ENCODE measurements around the gene TNFAIP2.

TNFAIP2 gene

GRCh38 chr14:103130965-103131364, 7.7 kb downstream of the TNFAIP2 start:
- DNase-seq (ENCODE audit: extremely low spot score, insufficient read length, low read depth): no peak
- FAIRE-seq: no peak

DNA sequence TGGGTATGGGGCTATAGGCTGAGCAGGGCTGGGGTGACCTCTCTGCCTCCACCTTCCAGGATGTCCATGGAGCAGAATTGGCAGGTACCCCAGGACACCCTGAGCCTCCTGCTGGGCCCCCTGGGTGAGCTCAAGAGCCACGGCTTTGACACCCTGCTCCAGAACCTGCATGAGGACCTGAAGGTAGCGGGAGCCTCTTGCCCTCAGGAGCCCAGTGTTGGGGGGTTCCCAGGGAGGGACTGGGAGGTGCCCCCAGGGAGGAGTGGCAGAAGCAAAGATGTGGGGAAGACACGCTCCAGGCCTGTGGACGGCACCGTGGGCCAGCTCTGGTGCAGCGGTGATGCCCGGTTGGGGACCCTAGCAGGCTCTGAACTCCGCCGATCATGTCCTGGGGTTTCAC, 8.3 kb downstream of the TNFAIP2 start:
- no peak for DNase-seq (ENCODE audit: extremely low spot score, insufficient read length, low read depth)
- FAIRE-seq: no peak

- DNase-seq (ENCODE audit: extremely low spot score, insufficient read length, low read depth) (no peak), FAIRE-seq (no peak)
These were observed 9.3 kb downstream of the TNFAIP2 start for GRCh38 chr14:103132381-103133209.

DNA sequence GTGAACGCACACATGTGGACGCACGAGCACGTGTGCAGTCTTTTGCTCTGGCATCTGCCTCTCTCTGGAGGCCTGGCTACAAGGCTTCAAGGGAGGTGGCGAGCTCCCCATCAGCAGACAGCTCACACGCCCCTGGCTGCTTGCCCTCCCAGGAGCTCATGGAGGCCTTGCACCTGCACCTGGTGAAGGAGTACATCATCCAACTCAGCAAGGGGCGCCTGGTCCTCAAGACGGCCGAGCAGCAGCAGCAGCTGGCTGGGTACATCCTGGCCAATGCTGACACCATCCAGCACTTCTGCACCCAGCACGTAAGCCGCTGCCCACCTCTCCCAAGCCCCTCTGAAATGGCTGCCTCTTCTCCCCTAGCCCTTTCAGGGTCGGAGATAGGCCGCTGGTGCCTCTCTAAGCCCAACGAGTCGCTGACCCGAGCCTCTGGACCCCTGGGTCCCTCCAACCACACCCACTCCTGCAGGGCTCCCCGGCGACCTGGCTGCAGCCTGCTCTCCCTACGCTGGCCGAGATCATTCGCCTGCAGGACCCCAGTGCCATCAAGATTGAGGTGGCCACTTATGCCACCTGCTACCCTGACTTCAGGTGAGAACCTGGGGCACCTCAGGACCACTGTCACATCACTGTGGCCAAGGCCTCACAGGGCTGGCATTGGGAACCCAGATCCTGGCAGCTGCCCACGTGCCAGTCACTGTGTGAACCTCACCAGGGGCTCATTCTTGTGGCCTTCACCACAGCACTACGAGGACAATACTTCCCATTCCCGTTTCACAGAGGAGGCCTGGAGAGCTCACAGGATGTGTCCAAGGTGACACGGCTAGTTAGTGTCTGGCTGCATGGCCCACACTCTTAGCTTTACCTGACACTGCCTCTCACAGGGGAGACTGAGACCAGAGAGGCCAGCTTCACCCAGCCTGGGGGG, 10.2 kb downstream of the TNFAIP2 start:
- DNase-seq (ENCODE audit: extremely low spot score, insufficient read length, low read depth) (no peak), FAIRE-seq (no peak)

DNA sequence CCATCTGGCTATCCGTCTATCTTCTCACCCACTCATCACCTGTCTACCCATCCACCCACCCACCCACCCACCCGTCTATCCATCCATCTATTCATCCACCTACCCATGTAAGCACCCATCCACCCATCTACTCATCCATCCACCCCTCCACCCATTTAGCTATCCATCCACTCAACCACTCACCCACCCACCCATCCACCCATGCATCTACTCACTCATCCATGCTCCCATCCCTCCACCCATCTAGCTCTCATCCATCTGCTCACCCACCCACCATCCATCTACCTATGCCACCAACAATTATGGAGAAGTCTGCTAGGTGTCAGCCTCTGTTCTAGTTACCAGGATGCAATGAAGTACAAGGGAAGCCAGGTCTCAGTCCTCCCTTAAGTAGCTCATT, 11.1 kb downstream of the TNFAIP2 start:
- FAIRE-seq (no peak), DNase-seq (ENCODE audit: extremely low spot score, insufficient read length, low read depth) (no peak)

DNA sequence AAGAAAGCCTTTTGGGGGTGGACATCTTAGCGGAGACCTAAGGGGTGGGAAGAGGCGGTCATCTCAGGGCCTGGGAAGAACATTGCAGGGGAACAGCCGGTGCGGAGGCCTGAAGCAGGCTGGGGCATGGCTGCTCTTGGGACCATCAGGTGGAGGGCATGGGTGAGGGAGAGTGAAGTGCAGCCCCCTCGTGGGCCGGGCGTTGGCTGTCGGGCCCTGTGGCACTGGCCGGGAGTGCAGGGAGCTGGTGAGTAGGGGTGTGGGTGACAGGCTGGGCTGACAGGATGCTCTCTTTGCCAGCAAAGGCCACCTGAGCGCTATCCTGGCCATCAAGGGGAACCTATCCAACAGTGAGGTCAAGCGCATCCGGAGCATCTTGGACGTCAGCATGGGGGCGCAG, 11.7 kb downstream of the TNFAIP2 start:
- DNase-seq (ENCODE audit: extremely low spot score, insufficient read length, low read depth) (no peak), FAIRE-seq (no peak)

DNA sequence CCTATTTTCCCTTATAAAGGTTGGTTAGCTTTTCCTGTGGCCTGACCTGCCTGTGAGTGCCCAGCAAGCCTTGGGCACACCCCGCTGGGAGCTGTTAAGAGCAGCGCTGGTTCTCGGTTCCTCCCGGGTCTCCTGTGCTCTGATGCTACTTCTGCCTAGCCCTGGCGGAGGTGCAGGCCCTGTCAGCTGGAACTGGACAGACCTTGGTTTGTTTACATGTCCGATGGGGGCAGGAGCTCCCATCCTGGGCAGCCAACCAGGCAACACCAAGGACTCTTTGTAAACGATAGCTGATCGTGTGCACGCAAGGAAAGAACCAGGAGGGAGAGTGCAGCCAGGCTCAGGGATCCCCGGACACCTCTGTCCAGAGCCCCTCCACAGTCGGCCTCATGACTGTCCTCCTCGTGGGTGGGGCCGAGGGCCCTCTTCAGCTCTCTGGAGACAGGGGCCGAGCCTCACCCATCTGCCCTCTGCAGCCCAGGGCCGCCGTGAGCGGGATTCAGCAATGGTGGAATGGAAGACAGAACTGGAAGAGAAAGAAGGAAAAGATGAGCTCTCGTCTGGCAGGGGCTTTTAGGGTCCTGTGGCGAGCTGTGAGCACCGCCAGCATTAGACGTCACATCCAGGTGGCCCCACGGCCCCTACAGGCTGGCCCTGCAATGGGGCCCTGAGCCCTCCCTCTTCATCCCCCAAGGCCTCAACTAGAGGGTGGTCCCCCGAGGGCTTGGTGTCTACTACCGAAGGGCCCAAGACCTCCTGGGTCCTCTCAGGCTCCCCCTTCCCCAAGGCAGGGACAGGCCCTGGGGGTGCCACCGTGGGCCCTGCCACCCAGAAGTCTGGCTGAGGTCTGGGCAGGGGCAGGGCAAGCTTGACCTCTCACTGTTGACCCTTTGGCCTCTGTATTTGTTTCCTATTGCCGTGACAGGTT, 12.3 kb downstream of the TNFAIP2 start:
- DNase-seq (ENCODE audit: extremely low spot score, insufficient read length, low read depth): no peak
- FAIRE-seq: no peak

- no peak for DNase-seq (ENCODE audit: extremely low spot score, insufficient read length, low read depth)
- FAIRE-seq: no peak
These were observed 13.4 kb downstream of the TNFAIP2 start for GRCh38 chr14:103136388-103137271.

DNA sequence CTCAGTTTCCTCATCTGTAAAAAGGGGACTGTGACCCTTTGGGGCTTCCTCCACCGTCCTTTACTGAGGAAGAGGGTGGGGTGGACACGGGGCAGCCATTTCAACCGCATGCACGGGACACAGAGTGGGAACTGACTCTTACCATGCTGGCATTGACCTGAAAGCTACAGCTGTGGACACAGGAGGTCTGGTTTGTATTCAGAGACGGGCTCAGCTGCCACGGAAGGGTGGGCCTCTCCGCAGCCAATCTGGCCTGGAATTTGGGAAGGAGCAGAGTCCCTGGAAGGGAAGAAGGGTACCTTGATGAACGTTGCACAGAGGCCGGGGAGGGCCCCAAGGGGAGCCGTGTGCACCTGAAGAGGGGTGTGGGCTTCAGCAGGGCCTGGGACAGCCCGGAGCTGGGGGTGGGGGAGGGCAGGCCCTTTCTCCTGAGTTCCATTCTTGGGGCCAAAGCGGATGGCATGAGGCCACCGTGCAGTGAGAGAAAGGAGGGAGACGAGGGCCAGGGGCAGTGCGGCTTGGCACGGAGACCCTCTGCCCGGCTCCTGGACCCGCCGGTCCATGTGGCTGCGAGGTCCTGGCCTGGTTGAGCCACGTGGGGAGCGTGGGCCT, 14.5 kb downstream of the TNFAIP2 start:
- DNase-seq (ENCODE audit: extremely low spot score, insufficient read length, low read depth) (no peak), FAIRE-seq (no peak)

DNA sequence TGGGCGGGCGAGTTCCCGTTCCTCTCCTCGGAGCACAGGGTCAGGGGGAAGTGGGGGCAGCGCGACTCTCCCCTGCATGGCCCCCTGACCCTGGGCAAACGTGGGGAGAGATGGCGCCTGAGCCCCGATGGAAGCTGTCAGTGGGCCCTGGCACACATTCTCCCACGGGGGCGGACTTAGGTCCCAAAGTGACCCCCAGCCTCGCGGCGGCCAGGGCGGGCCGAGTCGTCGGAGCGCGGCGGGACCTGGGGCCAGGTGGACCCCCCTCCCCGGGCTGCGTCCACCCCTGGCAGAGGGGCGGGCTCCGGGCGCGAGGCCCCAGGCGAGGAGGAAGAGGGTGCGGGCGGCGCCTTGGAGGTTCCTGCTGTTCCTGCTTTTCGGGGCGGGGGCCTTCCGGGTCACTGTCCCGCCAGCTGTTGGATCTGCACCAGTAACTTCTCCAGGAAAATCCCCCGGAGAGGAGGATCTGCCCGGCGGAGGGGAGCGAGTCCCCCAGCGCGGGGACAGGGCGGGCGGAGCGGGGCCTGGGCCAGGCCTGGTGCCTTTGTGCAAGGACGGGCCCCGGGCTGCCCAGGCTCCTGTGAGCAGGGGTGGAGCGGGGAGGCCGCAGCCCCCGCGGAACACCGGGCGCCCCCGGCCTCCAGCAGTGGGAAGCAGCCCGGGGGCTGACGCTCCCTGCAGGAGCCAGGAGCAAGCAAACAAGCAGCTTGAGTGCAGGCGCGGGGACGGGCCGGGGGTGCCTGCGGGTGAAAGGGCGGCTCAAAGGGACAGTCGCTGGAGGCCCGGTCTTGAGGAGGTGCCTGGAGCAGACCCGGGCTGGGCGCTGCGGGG, 15.3 kb downstream of the TNFAIP2 start:
- FAIRE-seq: no peak
- DNase-seq (ENCODE audit: extremely low spot score, insufficient read length, low read depth): no peak

- no peak for DNase-seq (ENCODE audit: extremely low spot score, insufficient read length, low read depth)
- FAIRE-seq: no peak
These were observed 16.1 kb downstream of the TNFAIP2 start for GRCh38 chr14:103139132-103140025.

GRCh38 chr14:103140316-103141109, 17.3 kb downstream of the TNFAIP2 start:
- peak; percentile 62 for DNase-seq (ENCODE audit: extremely low spot score, insufficient read length, low read depth)
- peak; percentile 87 for FAIRE-seq

GRCh38 chr14:103141117-103141796, 18.0 kb downstream of the TNFAIP2 start:
- DNase-seq (ENCODE audit: extremely low spot score, insufficient read length, low read depth): peak; percentile 33
- FAIRE-seq: no peak

- no peak for FAIRE-seq
These were observed 18.8 kb downstream of the TNFAIP2 start for GRCh38 chr14:103142026-103142425.

DNA sequence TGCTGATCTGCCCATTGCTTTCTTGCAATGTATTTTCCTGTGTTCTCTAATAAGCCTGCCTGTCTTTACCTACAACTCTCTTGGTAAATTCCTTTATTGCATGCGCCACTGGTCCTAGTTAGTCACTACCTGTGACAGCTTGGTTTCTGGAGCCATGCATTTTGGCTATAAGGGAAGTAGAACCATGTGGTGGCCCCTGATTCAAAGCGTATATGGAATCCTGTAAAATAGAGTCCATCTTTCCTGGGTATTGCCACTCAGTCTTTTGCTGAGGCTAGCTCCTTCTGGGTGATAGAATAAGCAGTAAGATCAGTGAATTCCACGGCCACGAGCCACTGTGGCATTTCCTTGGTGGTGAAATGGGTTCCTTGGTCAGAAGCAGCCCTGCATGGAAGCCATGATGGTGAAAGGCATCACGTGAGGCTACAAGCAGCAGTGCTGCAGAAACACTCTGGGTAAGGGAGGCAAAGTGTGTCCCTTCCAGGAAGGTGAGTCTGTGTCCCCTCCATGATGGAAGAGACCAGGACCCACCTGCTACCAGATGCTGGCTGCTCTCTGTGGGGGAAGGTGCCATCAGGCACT, 19.6 kb downstream of the TNFAIP2 start:
- FAIRE-seq (no peak), DNase-seq (ENCODE audit: extremely low spot score, insufficient read length, low read depth) (no peak)

More at GRCh38 chr14:103142026-103142425, 18.8 kb downstream of the TNFAIP2 start:
- DNase-seq (ENCODE audit: extremely low spot score, insufficient read length, low read depth): no peak
